Smooth muscle cell (in vitro differentiated cells): ENCODE results near the gene GPR156. TPM values are rescaled to one million over a fixed set of nuclear protein-coding genes. Genes with fewer than 3 reads are reported as not detected.

Experiments
- DNase-seq: peaks from one replicate; lab custom pipeline; 2025; ENCODE audit not compliant: unreplicated experiment; lab: John Stamatoyannopoulos, UW
- H2AFZ ChIP-seq: fragments of 200-600 bp; sonication (generic); 2 replicates; pipeline ENCODE4 v1.6.0; 2016; ENCODE audit warnings: antibody characterized with exemption, low read depth, mild to moderate bottlenecking
- H3F3A ChIP-seq: fragments of 200-600 bp; sonication (generic); 2 replicates; pipeline ENCODE4 v1.6.0; 2017; ENCODE audit warnings: antibody characterized with exemption, low read depth
- H3K27ac ChIP-seq: fragments of 200-600 bp; sonication (generic); 2 replicates; pipeline ENCODE4 v1.5.1; 2016; ENCODE audit warnings: low read depth, mild to moderate bottlenecking
- H3K27me3 ChIP-seq: fragments of 200-600 bp; sonication (generic); 2 replicates; pipeline ENCODE4 v1.6.1; 2016; ENCODE audit warnings: low read depth, mild to moderate bottlenecking
- H3K36me3 ChIP-seq: fragments of 200-600 bp; sonication (generic); 2 replicates; pipeline ENCODE4 v1.5.1; 2016; ENCODE audit warnings: low read depth
- H3K4me1 ChIP-seq: fragments of 200-600 bp; sonication (generic); 2 replicates; pipeline ENCODE4 v1.5.1; 2016; ENCODE audit warnings: low read depth
- H3K4me2 ChIP-seq: fragments of 200-600 bp; sonication (generic); 2 replicates; pipeline ENCODE4 v1.6.0; 2016; ENCODE audit warnings: mild to moderate bottlenecking
- H3K4me3 ChIP-seq: fragments of 200-600 bp; sonication (generic); 2 replicates; pipeline ENCODE4 v1.5.1; 2016; ENCODE audit warnings: mild to moderate bottlenecking
- H3K79me2 ChIP-seq: fragments of 200-600 bp; sonication (generic); 2 replicates; pipeline ENCODE4 v1.6.0; 2016; ENCODE audit warnings: low read depth, mild to moderate bottlenecking
- H3K9ac ChIP-seq: fragments of 200-600 bp; sonication (generic); 2 replicates; pipeline ENCODE4 v1.6.0; 2016; ENCODE audit warnings: low read depth
- H3K9me3 ChIP-seq: fragments of 200-600 bp; sonication (generic); replicated peaks from 2 replicates; pipeline ENCODE4 v1.5.1; 2016; ENCODE audit warnings: low read depth
- H4K20me1 ChIP-seq: fragments of 200-600 bp; sonication (generic); 2 replicates; pipeline ENCODE4 v1.6.0; 2016; ENCODE audit warnings: low read depth
- WGBS: methylation state at CpG from one replicate; pipeline ENCODE4 v1.1.7; 2016; ENCODE audit warnings: low lambda C conversion rate; 5-methylcytosine and 5-hydroxymethylcytosine counted together
- polyA plus RNA-seq: library from polyadenylated mRNA; unstranded; fragments of >200 nt; fragmentation: Nextera tagmentation; extraction: Ambion mirVana; gene quantifications from 2 replicates; pipeline ENCODE4 v1.2.1, GENCODE V29; 2016
- small RNA-seq: library from RNA; depleted of rRNA; stranded (forward); fragments of <200 nt; gene quantifications from one replicate; pipeline ENCODE3, GENCODE V24; 2014
- total RNA-seq: library from RNA; depleted of rRNA; stranded (reverse); fragments of >200 nt; gene quantifications from 2 replicates; pipeline ENCODE4 v1.2.3, GENCODE V29; 2014
- TF ChIP-seq, protein P1 (sequence below): fragments of 200-600 bp; sonication (generic); IDR thresholded peaks from 2 replicates; pipeline ENCODE4 v1.5.1; 2017; ENCODE audit warnings: borderline replicate concordance, mild to moderate bottlenecking, antibody characterized with exemption; ENCODE audit not compliant: insufficient read depth, poor library complexity, severe bottlenecking

The GPR156 gene
- total and polyA plus RNA-seq, 2 experiments from 2014 or later: 1.2 to 2.9 TPM

DNA sequence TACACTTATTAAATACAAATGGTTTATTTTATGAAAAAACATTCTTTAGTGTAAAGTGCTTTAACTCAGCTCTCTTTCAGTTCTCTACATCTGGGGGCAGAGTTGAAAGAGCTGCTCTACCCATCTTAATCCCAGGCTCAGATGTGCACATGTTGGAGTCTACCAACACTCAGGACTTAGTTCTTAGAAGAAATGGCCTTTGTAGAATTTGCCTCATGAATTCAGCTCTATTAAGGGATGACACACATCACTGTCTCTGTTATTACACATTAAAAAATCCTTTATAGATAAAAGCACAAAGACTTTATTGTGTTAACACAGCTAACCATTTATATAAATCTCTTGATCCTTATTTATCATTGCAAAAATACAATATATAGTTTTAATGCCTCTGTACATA, 159.0 kb downstream of the GPR156 start:
- Histone ChIP-seq H2AFZ (no peak overlapping the region), H3K9ac (no peak overlapping the region), H3K79me2 (no peaks in the 10 kb centered on the region), H3K4me2 (no peak overlapping the region), H3F3A (no peaks in the 10 kb centered on the region), H3K4me3 (no peak overlapping the region), H3K9me3 (no peaks in the 10 kb centered on the region), H3K27me3 (no peaks in the 10 kb centered on the region), H4K20me1 (no peaks in the 10 kb centered on the region), H3K4me1 (no peaks in the 10 kb centered on the region), H3K27ac (no peak overlapping the region), H3K36me3 (no peaks in the 10 kb centered on the region)
- DNase-seq: no peak
- TF ChIP-seq, protein P1, sequence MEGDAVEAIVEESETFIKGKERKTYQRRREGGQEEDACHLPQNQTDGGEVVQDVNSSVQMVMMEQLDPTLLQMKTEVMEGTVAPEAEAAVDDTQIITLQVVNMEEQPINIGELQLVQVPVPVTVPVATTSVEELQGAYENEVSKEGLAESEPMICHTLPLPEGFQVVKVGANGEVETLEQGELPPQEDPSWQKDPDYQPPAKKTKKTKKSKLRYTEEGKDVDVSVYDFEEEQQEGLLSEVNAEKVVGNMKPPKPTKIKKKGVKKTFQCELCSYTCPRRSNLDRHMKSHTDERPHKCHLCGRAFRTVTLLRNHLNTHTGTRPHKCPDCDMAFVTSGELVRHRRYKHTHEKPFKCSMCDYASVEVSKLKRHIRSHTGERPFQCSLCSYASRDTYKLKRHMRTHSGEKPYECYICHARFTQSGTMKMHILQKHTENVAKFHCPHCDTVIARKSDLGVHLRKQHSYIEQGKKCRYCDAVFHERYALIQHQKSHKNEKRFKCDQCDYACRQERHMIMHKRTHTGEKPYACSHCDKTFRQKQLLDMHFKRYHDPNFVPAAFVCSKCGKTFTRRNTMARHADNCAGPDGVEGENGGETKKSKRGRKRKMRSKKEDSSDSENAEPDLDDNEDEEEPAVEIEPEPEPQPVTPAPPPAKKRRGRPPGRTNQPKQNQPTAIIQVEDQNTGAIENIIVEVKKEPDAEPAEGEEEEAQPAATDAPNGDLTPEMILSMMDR: no peak

DNA sequence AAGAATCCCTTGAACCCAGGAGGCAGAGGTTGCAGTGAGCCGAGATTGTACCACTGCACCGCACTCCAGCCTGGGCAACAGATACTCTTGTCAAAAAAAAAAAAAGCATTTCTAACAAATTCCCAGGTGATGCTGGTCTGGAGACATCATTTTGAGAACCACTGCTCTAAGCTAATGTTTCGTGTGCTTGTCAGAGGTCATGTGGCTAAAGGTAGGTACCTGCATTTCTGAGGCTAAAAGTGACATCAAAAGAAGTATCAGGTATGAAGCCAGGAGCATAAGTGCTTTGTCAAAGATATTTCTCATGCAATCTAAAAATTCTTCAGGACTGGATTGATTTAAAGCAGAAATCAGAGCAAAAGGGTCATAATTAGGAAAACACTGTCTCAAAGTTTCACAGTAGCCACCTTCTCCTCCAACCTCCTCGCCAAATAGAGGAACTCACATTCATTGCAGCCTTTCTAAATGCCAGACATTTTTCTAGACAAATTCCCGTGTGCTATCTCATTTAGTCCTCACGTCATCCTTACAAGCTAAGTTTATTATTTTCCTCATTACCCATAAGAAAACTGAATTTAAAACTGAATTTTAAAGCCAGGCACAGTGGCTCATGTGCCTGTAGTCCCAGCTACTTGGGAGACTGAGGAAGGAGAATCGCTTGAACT, 165.0 kb downstream of the GPR156 start:
- no peaks in the 10 kb centered on the region for H3K27me3 ChIP-seq
- TF ChIP-seq, protein P1: no peak
- H3K4me2 ChIP-seq: no peak overlapping the region
- H3K36me3 ChIP-seq: no peaks in the 10 kb centered on the region
- no peaks in the 10 kb centered on the region for H4K20me1 ChIP-seq
- no peaks in the 10 kb centered on the region for H3K9me3 ChIP-seq
- H3K79me2 ChIP-seq: no peaks in the 10 kb centered on the region
- 75% methylated on average over 7 of the region's 7 CpGs for WGBS
- H3K4me1 ChIP-seq: no peaks in the 10 kb centered on the region
- no peaks in the 10 kb centered on the region for H3F3A ChIP-seq
- no peak overlapping the region for H3K9ac ChIP-seq
- no peak overlapping the region for H3K27ac ChIP-seq
- no peak overlapping the region for H3K4me3 ChIP-seq
- no peak for DNase-seq
- no peak overlapping the region for H2AFZ ChIP-seq

Small RNAs within 50 kb of the gene (small RNA-seq; reads per million reads assigned to genes)
- gene RF00019: not detected
- not detected for gene RN7SL397P

Other genes with a start within 250 kb of the GPR156 start
- 60.6 and 61.8 TPM in 2 replicates for gene GSK3B, start 190.8 kb downstream of the GPR156 start, total RNA-seq
- 27.3 and 36.6 TPM in 2 replicates for gene GSK3B, start 190.8 kb downstream of the GPR156 start, polyA plus RNA-seq
- 20.4 and 28.1 TPM in 2 replicates for gene LRRC58, start 64.1 kb upstream of the GPR156 start, total RNA-seq
- gene LRRC58, start 64.1 kb upstream of the GPR156 start, polyA plus RNA-seq: 4.9 and 6.4 TPM in 2 replicates
- 630 and 783 TPM in 2 replicates for gene FSTL1, start 165.8 kb upstream of the GPR156 start, total RNA-seq
- gene FSTL1, start 165.8 kb upstream of the GPR156 start, polyA plus RNA-seq: 367 and 562 TPM in 2 replicates